Lung (tissue), 12 donors: ENCODE results near the gene MAP3K4. TPM values are rescaled to one million over a fixed set of nuclear protein-coding genes. Genes with fewer than 3 reads are reported as not detected.

Experiments
- ATAC-seq: fragments of 200-7000 bp; cut with Tn5 transposase; one replicate; pipeline ENCODE4 v1.9.1; 2020; ENCODE audit warnings: moderate number of reproducible peaks; ENCODE audit not compliant: insufficient read depth, low FRiP score
- DNase-seq, 3 donors: peaks; one replicate each; pipeline ENCODE4 v3.0.0-alpha.2; 2013 to 2017
- H3K27ac ChIP-seq, 2 donors: one replicate each; pipeline ENCODE4 v1.5.1; 2013; ENCODE audit warnings: mild to moderate bottlenecking in 2 of 2, moderate library complexity in 2 of 2, control low read depth in 1 of 2, inconsistent platforms in 1 of 2, low read depth in 1 of 2, low read length in 1 of 2
- H3K27me3 ChIP-seq, 3 donors: one replicate each; pipeline ENCODE4 v1.5.1; 2013; ENCODE audit warnings: low read length in 2 of 3; ENCODE audit not compliant: control insufficient read depth in 3 of 3, insufficient read depth in 3 of 3
- H3K36me3 ChIP-seq, 4 donors: one replicate each; pipeline ENCODE4 v1.5.1; 2013; ENCODE audit warnings: low read length in 4 of 4, mild to moderate bottlenecking in 1 of 4, moderate library complexity in 1 of 4; ENCODE audit not compliant: control insufficient read depth in 4 of 4, insufficient read depth in 4 of 4
- H3K4me1 ChIP-seq, 5 donors: one replicate each; pipeline ENCODE4 v1.5.1; 2013; ENCODE audit warnings: low read length in 5 of 5, mild to moderate bottlenecking in 2 of 5, moderate library complexity in 1 of 5; ENCODE audit not compliant: control insufficient read depth in 5 of 5, insufficient read depth in 5 of 5
- H3K4me3 ChIP-seq: one replicate; pipeline ENCODE4 v1.5.1; 2013; ENCODE audit warnings: mild to moderate bottlenecking, control low read depth, moderate library complexity
- H3K9ac ChIP-seq, 2 donors: one replicate each; pipeline ENCODE4 v1.5.1; 2013; ENCODE audit warnings: low read length in 2 of 2, control low read depth in 1 of 2; ENCODE audit not compliant: insufficient read depth in 1 of 2
- H3K9me3 ChIP-seq, 4 donors: one replicate each; pipeline ENCODE4 v1.5.1; 2013; ENCODE audit warnings: low read length in 3 of 4, mild to moderate bottlenecking in 1 of 4, moderate library complexity in 1 of 4; ENCODE audit not compliant: control insufficient read depth in 4 of 4, insufficient read depth in 3 of 4
- CTCF ChIP-seq: IDR thresholded peaks from 2 replicates; pipeline ENCODE4 v1.5.1; 2012; ENCODE audit warnings: mild to moderate bottlenecking; ENCODE audit errors: control extremely low read depth, extremely low read depth
- WGBS, 2 donors: extraction: QIAGEN DNeasy Blood & Tissue Kit; methylation state at CpG; one replicate each; pipeline ENCODE4 v1.1.7; 2013; 5-methylcytosine and 5-hydroxymethylcytosine counted together
- polyA plus RNA-seq, 2 donors: library from polyadenylated mRNA; stranded (reverse); fragments of 200-250 nt; gene quantifications; one replicate each; pipeline ENCODE4 v1.2.1, GENCODE V29; 2013
- total RNA-seq, 2 donors: library from RNA; depleted of rRNA in 1 of 2; stranded (reverse); fragments of >200 nt in 1 of 2; gene quantifications; one replicate each; pipeline ENCODE4 v1.2.1, GENCODE V29; 2014 to 2021
- donor health status: control.
- donor health status: control.
- donor health status: Bipolar disorder and iron deficiency.
- donor health status: healthy.
- donor health status: DM: yes; HTN: yes; CAD: no.

The MAP3K4 gene
- total and polyA plus RNA-seq, 4 donors, result 8.6 to 56.8 (median 29.9) TPM

- no peak overlapping the region for H3K4me3 ChIP-seq
- H3K27ac ChIP-seq, result no peak overlapping the region
- peaks cover 3 to 13% (median 4%) of the 10 kb centered on the region in 4 donors for H3K36me3 ChIP-seq
- no peak for TF ChIP-seq CTCF
- DNase-seq (no peak), ATAC-seq (no peak)
- H3K9ac ChIP-seq, result no peak overlapping the region
- WGBS, 2 donors, result 96 to 98% methylated on average over 7 of the region's 7 CpGs
- H3K9me3 ChIP-seq, result no peaks in the 10 kb centered on the region
- peaks cover 0 to 14% (median 7%) of the 10 kb centered on the region in 5 donors for H3K4me1 ChIP-seq
- no peaks in the 10 kb centered on the region for H3K27me3 ChIP-seq
Measured at GRCh38 chr6:161041274-161041673, 49.7 kb downstream of the MAP3K4 start.

DNA sequence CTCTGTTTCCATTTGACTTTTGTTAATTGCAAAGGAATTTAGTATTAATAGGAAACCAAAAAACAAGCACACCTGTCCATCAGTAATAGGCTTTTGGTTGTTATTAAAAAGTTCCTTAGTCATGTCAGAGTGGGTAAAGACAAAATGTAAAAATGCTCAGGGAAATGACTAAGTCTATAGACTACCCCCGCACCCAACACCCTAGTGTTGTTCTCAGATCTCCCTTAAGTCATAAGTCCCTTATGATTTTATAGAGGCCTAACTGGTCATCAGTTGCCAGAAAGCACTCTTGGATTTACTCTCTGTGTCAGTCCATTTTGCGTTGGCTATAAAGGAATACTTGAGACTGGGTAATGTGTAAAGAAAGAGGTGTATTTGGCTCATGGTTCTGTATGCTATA is 52.8 kb downstream of the MAP3K4 start:
- Histone ChIP-seq H3K4me3 (no peak overlapping the region), H3K36me3 (peaks cover 3 to 13% (median 5%) of the 10 kb centered on the region in 4 donors), H3K27me3 (no peaks in the 10 kb centered on the region), H3K9me3 (no peaks in the 10 kb centered on the region), H3K27ac (no peak overlapping the region), H3K9ac (no peak overlapping the region), H3K4me1 (no peaks in the 10 kb centered on the region)
- TF ChIP-seq CTCF, result no peak
- DNase-seq (no peak), ATAC-seq (no peak)
- WGBS, 2 donors, result 96 to 97% methylated on average over 2 of the region's 2 CpGs

GRCh38 chr6:161048641-161049040 is 57.1 kb downstream of the MAP3K4 start:
- no peaks in the 10 kb centered on the region for H3K4me1 ChIP-seq
- H3K4me3 ChIP-seq, result no peak overlapping the region
- ATAC-seq, result no peak
- peaks cover 0 to 10% (median 5%) of the 10 kb centered on the region in 4 donors for H3K36me3 ChIP-seq
- no peaks in the 10 kb centered on the region for H3K9me3 ChIP-seq
- 81 to 83% methylated on average over 7 of the region's 7 CpGs for WGBS, 2 donors
- no peak for DNase-seq
- TF ChIP-seq CTCF, result no peak
- no peak overlapping the region for H3K9ac ChIP-seq
- no peaks in the 10 kb centered on the region for H3K27me3 ChIP-seq
- no peak overlapping the region for H3K27ac ChIP-seq

DNA sequence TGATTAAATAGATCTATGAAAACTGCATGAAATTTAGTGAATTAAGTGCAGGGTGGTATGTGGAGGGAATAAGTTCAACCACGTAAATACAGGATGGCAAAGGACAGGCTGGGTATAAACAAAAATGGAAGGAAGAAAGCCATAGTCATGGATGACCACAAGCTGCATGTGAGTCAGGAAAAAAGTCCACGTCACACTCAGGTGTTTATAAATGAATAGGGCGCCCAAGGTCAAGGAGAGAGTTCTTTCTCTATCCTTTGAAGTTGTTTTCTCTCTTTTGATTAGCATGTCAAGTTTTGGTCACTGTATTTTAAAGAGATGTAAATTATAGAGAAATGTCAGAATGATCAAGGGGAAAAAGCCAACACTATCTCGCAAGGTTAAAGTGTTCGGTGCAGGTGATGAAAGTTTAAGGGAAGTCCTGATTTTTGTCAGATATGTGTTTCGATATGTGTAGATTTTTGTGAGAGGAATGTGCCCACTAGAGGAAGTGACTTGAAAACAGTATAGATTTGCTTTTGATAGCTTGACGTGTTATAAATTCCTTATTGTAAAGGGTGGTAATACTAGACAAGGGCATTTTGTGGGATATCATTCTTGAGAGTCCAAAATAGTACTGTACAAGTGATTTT is 58.7 kb downstream of the MAP3K4 start:
- Histone ChIP-seq H3K9ac (no peak overlapping the region), H3K36me3 (peaks cover 0 to 10% (median 5%) of the 10 kb centered on the region in 4 donors), H3K4me1 (no peaks in the 10 kb centered on the region), H3K4me3 (no peak overlapping the region), H3K27me3 (no peaks in the 10 kb centered on the region), H3K9me3 (no peaks in the 10 kb centered on the region), H3K27ac (no peak overlapping the region)
- no peak for TF ChIP-seq CTCF
- ATAC-seq (no peak), DNase-seq (no peak)
- 85% methylated on average over 7 of the region's 7 CpGs for WGBS, 2 donors
